ENCODE data around the gene DUSP28.

Gene DUSP28

DNA sequence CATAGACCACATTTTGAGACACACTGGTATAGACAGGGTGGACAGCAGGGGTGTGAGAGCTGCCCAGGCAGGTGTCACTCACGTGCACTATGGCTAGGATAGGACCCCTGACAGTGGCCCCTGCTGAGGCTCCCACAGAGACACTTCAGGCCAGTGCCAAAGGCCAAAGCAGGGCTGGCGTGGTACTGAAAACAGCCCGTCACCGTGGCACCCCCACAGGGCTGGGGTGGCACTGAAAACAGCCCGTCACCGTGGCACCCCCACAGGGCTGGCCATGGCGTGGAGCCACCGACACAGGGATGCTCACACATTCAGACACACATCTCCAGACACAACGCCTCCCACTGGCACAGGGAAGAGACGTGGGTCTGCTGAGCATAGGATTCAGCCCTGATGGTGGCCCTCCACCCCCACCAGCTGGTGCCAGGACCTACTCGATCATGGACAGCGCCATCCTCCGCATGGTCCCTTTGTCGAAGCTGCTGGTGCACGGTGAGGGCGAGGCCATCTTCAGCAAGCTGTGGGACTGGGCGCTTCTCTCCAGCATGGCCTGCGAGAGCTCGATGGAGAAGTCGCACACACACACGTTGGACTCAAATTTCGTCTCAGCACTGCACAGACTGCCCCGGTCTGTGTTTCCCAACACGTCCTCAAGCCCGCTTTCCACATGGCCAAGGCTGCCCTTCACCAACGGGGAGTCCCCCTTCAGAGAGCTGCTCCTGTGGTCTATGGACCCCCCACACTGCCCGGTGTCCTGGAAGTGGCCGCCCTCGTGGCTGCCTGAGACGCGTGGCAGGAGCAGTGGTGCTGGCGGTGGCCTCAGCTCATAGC is 36.5 kb upstream of the DUSP28 start:
- no peak for TF ChIP-seq RAD21 (IDR thresholded peaks at IDR 0.05; ENCODE audit: low read depth)
- TF ChIP-seq TCF12 (IDR thresholded peaks at IDR 0.05; ENCODE audit: low read depth), result no peak
- no peak for TF ChIP-seq CREB1 (IDR thresholded peaks at IDR 0.05; ENCODE audit: low read depth)
- TF ChIP-seq, protein P1, sequence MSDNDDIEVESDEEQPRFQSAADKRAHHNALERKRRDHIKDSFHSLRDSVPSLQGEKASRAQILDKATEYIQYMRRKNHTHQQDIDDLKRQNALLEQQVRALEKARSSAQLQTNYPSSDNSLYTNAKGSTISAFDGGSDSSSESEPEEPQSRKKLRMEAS (IDR thresholded peaks at IDR 0.05), result no peak

DNA sequence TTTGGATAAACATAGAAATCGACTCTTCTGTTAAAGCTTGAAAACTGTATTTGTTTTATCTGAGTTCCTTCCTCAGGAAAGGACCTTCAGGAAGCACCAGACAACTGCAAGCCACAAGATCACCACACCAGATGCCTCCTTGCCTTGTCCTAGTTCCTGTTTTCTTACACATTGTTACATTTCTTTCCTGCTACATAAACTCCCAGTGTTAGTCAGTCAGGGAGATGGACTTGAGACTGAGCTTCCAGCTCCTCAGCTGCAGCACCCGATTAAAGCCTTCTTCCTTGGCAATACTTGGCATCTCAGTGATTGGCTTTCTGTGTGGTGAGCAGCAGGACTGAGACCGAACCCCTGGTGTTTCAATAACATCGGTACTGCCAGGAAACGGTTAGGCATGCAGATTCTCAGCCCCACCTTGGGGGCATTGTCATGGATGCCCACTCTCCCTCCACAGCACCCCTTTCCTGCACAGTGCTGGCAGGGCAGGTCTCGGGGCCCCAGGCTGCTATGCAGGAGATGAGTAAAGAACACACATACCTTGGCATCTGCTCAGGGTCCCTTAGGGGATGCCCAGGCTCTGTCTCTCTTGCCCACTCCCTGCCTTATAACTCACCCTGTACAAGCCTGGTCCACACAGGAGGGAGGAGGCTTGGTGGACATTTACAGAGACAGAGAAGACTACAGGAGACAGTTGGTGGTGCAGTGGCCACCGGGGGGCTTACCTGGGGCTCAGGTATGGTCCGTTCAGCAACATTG is 35.0 kb upstream of the DUSP28 start:
- TF ChIP-seq, protein P2, sequence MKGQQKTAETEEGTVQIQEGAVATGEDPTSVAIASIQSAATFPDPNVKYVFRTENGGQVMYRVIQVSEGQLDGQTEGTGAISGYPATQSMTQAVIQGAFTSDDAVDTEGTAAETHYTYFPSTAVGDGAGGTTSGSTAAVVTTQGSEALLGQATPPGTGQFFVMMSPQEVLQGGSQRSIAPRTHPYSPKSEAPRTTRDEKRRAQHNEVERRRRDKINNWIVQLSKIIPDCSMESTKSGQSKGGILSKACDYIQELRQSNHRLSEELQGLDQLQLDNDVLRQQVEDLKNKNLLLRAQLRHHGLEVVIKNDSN (IDR thresholded peaks at IDR 0.05), result no peak
- no peak for TF ChIP-seq RAD21 (IDR thresholded peaks at IDR 0.05; ENCODE audit: low read depth)
- TF ChIP-seq ZBTB7A (IDR thresholded peaks at IDR 0.05; ENCODE audit: low read depth), result no peak

DNA sequence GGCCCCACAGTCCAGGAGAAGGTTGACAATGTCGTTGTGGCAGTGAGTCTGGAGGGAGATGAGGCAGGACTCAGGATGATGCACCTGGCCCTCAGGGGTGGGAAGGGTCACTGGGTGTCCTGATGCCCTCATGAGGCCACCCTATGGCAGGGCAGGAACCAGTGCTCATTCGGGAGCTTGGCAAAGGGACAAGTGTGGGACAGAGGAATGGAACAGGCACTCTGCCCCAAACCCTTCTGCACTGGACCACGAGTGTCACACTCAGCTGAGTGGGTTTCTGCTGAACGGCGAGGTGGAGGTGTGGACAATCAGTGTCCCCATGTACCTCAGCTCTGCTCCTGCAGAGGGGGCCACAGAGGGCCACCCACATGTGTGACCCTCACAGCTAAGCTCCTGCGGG is 34.4 kb upstream of the DUSP28 start:
- no peak for TF ChIP-seq EP300 (IDR thresholded peaks at IDR 0.05; ENCODE audit: borderline replicate concordance)
- no peak for TF ChIP-seq ZBTB7A (IDR thresholded peaks at IDR 0.05; ENCODE audit: low read depth)
- no peak for TF ChIP-seq CEBPB (IDR thresholded peaks at IDR 0.05)
- TF ChIP-seq TAF1 (IDR thresholded peaks at IDR 0.05; ENCODE audit: low read depth), result no peak
- TF ChIP-seq, protein P3, sequence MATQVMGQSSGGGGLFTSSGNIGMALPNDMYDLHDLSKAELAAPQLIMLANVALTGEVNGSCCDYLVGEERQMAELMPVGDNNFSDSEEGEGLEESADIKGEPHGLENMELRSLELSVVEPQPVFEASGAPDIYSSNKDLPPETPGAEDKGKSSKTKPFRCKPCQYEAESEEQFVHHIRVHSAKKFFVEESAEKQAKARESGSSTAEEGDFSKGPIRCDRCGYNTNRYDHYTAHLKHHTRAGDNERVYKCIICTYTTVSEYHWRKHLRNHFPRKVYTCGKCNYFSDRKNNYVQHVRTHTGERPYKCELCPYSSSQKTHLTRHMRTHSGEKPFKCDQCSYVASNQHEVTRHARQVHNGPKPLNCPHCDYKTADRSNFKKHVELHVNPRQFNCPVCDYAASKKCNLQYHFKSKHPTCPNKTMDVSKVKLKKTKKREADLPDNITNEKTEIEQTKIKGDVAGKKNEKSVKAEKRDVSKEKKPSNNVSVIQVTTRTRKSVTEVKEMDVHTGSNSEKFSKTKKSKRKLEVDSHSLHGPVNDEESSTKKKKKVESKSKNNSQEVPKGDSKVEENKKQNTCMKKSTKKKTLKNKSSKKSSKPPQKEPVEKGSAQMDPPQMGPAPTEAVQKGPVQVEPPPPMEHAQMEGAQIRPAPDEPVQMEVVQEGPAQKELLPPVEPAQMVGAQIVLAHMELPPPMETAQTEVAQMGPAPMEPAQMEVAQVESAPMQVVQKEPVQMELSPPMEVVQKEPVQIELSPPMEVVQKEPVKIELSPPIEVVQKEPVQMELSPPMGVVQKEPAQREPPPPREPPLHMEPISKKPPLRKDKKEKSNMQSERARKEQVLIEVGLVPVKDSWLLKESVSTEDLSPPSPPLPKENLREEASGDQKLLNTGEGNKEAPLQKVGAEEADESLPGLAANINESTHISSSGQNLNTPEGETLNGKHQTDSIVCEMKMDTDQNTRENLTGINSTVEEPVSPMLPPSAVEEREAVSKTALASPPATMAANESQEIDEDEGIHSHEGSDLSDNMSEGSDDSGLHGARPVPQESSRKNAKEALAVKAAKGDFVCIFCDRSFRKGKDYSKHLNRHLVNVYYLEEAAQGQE (IDR thresholded peaks at IDR 0.05; ENCODE audit: low read depth), result no peak
- no peak for TF ChIP-seq NFIC (IDR thresholded peaks at IDR 0.05)
- no peak for TF ChIP-seq EGR1 (IDR thresholded peaks at IDR 0.05)
- no peak for TF ChIP-seq RAD21 (IDR thresholded peaks at IDR 0.05; ENCODE audit: low read depth)
- TF ChIP-seq, protein P2 (IDR thresholded peaks at IDR 0.05), result no peak
- TF ChIP-seq FOXM1 (IDR thresholded peaks at IDR 0.05; ENCODE audit: borderline replicate concordance, low read depth), result no peak

DNA sequence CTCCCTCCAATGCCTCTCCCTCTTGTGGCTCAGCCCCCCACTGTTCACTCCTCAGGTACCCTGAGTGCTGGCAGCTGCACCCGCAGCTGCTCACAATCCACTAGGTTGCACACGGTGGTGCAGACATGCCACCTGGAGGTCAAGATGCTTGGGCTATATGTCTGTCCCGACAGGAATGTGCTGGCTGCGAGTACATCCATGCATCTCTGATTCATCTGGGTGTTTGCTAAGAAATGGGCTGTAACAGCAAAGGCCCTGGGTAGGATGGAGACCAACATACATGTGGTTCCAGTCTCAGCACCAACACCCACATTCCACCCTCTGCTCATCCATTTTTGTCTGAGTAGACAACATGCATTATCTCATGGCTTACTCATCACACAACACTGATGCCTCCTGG is 33.6 kb upstream of the DUSP28 start:
- TF ChIP-seq EGR1 (IDR thresholded peaks at IDR 0.05), result no peak
- TF ChIP-seq EP300 (IDR thresholded peaks at IDR 0.05; ENCODE audit: borderline replicate concordance), result no peak
- no peak for TF ChIP-seq CEBPB (IDR thresholded peaks at IDR 0.05)
- no peak for TF ChIP-seq ZBTB7A (IDR thresholded peaks at IDR 0.05; ENCODE audit: low read depth)
- no peak for TF ChIP-seq RAD21 (IDR thresholded peaks at IDR 0.05; ENCODE audit: low read depth)
- no peak for TF ChIP-seq NFIC (IDR thresholded peaks at IDR 0.05)
- no peak for TF ChIP-seq TAF1 (IDR thresholded peaks at IDR 0.05; ENCODE audit: low read depth)
- TF ChIP-seq, protein P1 (IDR thresholded peaks at IDR 0.05), result no peak
- TF ChIP-seq CREB1 (IDR thresholded peaks at IDR 0.05; ENCODE audit: low read depth), result no peak
- TF ChIP-seq, protein P2 (IDR thresholded peaks at IDR 0.05), result no peak
- TF ChIP-seq TCF12 (IDR thresholded peaks at IDR 0.05; ENCODE audit: low read depth), result no peak
- TF ChIP-seq TEAD4 (IDR thresholded peaks at IDR 0.05), result no peak
- TF ChIP-seq, protein P3 (IDR thresholded peaks at IDR 0.05; ENCODE audit: low read depth), result no peak
- no peak for TF ChIP-seq YY1 (IDR thresholded peaks at IDR 0.05; ENCODE audit: low read depth)

DNA sequence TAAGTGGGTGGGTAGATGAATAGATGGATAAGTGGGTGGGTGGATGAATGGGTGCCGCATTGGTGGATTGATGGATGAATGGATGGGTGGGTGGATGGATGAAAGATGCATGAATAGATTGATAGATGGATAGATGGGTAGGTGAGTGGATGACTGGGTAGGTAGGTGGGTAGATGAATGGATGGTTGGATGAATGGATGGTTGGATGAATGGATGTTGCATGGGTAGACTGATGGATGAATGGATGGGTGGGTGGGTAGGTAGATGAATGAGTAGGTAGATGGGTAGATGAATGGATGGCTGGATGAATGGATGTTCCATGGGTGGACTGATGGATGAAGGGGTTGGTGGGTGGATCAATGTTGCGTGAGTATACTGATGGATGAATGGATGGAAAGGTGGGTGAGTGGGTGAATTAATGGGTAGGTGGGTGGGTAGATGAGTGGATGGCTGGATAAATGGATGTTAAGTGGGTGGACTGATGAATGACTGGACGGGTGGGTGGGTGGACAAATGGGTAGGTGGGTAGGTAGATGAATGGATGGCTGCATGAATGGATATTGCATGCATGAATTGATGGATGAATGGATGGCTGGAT is 32.9 kb upstream of the DUSP28 start:
- no peak for TF ChIP-seq TEAD4 (IDR thresholded peaks at IDR 0.05)
- TF ChIP-seq NFIC (IDR thresholded peaks at IDR 0.05), result no peak
- TF ChIP-seq, protein P1 (IDR thresholded peaks at IDR 0.05), result no peak
- no peak for TF ChIP-seq FOXM1 (IDR thresholded peaks at IDR 0.05; ENCODE audit: borderline replicate concordance, low read depth)
- no peak for TF ChIP-seq CREB1 (IDR thresholded peaks at IDR 0.05; ENCODE audit: low read depth)
- TF ChIP-seq, protein P3 (IDR thresholded peaks at IDR 0.05; ENCODE audit: low read depth), result no peak
- no peak for TF ChIP-seq CEBPB (IDR thresholded peaks at IDR 0.05)
- no peak for TF ChIP-seq RAD21 (IDR thresholded peaks at IDR 0.05; ENCODE audit: low read depth)
- TF ChIP-seq EGR1 (IDR thresholded peaks at IDR 0.05), result no peak
- TF ChIP-seq, protein P2 (IDR thresholded peaks at IDR 0.05), result no peak
- no peak for TF ChIP-seq YY1 (IDR thresholded peaks at IDR 0.05; ENCODE audit: low read depth)
- TF ChIP-seq EP300 (IDR thresholded peaks at IDR 0.05; ENCODE audit: borderline replicate concordance), result no peak
- TF ChIP-seq TAF1 (IDR thresholded peaks at IDR 0.05; ENCODE audit: low read depth), result no peak
- no peak for TF ChIP-seq ZBTB7A (IDR thresholded peaks at IDR 0.05; ENCODE audit: low read depth)
- TF ChIP-seq TCF12 (IDR thresholded peaks at IDR 0.05; ENCODE audit: low read depth), result no peak
